GM15510 (cell line): ENCODE results near the gene SYNGR4.

ENCODE experiments used
- POLR2A ChIP-seq: IDR thresholded peaks from 3 replicates; pipeline ENCODE4 v1.6.1; 2011; ENCODE audit warnings: borderline replicate concordance; ENCODE audit not compliant: insufficient read length; ENCODE audit errors: extremely low read depth

The SYNGR4 gene

GRCh38 chr19:48354332-48354992, 9.7 kb upstream of the SYNGR4 start:
- no peak for TF ChIP-seq POLR2A

GRCh38 chr19:48355365-48355954, 8.7 kb upstream of the SYNGR4 start:
- no peak for TF ChIP-seq POLR2A

- no peak for TF ChIP-seq POLR2A
Measured at GRCh38 chr19:48359123-48359522, 5.0 kb upstream of the SYNGR4 start.

DNA sequence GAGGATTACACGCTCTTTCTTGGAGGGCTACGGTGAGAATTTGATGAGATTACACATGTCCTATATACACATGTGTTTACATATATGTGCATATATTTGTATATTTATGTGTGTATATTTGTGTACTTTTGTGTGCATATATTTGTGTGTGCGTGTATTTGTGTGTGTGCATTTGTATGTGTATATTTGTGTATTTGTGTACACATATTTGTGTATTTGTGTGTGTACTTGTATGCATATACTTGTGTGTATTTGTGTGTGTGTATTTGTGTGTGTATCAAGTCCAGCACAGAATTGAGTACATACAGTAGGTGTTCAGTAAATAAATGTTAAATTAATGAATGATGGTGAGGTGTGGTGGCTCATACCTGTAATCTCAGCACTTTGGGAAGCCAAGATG, 2.3 kb upstream of the SYNGR4 start:
- TF ChIP-seq POLR2A: no peak

DNA sequence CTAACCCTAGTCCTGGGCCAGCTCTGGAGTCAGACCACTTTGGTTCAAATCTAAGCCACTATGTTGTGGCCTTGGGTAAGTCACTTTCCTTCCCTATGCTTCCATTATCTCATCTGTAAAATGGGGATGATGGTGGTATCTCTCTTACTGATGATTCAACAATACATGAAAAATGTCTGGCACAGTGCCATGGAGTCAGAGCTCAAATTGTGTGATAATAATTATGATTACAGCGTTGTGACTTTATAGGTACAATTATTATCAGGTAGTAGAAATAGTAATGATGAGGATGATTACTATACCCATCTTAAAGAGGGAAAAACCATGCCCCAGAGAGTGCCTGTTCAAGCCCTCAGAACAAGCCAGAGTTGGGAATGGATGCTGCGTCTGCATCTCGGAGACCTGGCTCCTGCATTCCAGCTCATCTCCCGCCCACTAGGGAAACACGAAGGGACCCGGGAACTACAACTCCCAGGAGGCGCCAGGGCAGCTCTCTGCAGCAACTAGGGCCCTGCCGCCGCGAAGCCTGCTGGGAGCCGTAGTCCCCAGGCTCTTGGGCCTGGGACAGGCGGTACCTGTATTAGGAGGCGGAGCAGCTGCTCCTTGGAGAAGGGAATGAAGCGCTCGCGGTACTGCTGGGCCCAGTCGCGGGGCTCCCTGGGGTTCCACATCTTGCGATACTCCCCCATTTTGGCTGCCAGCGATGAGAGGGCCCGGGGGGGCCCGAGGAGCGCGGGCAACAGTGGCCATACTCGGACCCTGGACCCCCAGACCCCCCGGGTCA, 1.3 kb upstream of the SYNGR4 start:
- peak; percentile 41 for TF ChIP-seq POLR2A

- no peak for TF ChIP-seq POLR2A
Measured at GRCh38 chr19:48363500-48363809, 712 bp upstream of the SYNGR4 start.

DNA sequence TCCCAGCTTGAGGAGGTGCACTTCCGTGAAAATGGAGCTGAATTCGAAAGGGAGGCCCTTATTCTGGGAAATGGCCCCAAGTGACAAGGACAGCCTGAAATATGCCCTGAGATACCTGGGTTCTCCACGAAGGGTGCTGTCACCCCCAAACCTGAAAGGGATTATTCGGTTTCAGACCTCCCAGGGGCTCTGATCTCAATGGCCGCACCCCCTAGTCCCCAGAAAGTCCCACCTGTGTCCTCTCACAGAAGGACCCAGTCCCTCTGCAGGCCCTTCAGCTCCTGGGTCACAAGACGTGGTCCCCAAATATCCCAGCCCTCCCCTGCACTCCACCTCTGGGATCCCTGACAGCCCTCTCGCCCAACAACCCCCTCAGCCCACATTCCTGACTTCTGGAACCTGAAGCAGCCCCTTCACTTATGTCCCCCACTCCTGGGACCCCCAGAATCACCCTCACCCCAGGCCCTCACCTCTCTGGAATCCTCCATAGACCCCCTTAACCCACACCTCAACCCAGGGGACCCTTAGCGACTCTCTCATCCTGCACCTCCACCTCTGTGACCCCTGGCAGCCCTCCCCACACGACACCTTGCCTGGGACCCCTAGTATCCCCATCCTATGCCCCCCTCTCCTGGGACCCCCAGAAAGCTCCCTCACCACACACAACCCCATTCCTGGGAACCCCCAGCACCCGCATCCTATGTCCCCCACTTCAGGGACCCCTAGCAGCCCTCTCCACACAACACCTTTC, 606 bp downstream of the SYNGR4 start:
- no peak for TF ChIP-seq POLR2A

- TF ChIP-seq POLR2A: no peak
Measured at GRCh38 chr19:48365602-48366001, 1.4 kb downstream of the SYNGR4 start.

- TF ChIP-seq POLR2A: no peak
Measured at GRCh38 chr19:48367855-48368254, 3.7 kb downstream of the SYNGR4 start.

GRCh38 chr19:48368936-48369335, 4.8 kb downstream of the SYNGR4 start:
- TF ChIP-seq POLR2A: no peak

GRCh38 chr19:48370955-48371354, 6.8 kb downstream of the SYNGR4 start:
- no peak for TF ChIP-seq POLR2A

DNA sequence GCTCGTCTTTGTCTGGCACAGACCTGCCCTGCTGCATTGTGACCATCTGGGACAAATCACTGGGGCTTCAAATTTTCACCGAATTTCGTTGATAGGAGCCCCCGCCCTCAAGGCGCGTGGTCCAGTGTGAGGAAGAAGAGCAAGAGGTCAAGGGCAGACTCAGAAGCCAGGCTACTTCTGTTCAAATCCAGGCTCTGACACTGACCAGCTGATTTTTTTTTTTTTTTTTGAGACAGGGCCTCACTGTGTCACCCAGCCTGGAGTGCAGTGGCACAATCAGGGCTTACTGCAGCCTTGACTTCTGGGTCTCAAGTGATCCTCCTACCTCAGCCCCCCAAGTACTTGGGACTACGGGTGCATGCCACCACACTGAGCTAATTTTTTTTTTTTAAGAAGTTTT, 7.2 kb downstream of the SYNGR4 start:
- TF ChIP-seq POLR2A: no peak

GRCh38 chr19:48372904-48373303, 8.7 kb downstream of the SYNGR4 start:
- TF ChIP-seq POLR2A: no peak

DNA sequence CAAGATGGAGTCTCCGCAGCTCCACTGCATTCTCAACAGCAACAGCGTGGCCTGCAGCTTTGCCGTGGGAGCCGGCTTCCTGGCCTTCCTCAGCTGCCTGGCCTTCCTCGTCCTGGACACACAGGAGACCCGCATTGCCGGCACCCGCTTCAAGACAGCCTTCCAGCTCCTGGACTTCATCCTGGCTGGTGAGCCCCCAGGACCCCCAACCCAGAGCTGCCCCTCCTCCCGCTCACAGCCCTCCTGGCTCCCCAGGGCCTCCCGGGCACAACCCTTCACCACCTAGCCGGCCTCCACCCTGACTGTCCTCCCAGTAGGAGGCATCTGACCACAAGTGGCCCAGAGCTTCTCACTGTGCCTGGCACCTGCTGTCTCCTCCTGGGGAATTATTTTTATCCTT, 9.4 kb downstream of the SYNGR4 start:
- TF ChIP-seq POLR2A: no peak

DNA sequence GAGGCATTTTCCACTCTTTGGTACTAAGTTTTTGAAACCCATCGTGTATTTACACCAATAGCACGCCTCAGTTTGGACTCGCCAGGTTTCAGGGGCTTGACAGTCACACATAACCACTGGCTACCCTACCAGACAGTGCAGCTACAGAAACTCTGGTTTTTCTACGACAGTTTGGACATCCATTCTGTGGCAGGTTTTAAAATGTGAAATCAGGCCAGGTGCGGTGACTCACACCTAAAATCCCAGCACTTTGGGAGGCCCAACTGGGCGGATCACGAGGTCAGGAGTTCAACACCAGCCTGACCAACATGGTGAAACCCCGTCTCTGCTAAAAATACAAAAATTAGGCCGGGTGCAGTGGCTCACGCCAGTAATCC, 14.0 kb downstream of the SYNGR4 start:
- no peak for TF ChIP-seq POLR2A
